GM19372 (cell line): ENCODE measurements around the gene PRRG3.
"Not testable (repeated sequence)": the region's sequence is repeated elsewhere in the genome, so short reads cannot be mapped to it uniquely, and the experiment has no call there.

Experiments
- ATAC-seq: cut with Tn5 transposase; IDR thresholded peaks from one replicate; pipeline ENCODE4 v1.9.1; 2021; ENCODE audit warnings: mild to moderate bottlenecking, low read depth, moderate library complexity; ENCODE audit not compliant: unreplicated experiment

The PRRG3 gene

DNA sequence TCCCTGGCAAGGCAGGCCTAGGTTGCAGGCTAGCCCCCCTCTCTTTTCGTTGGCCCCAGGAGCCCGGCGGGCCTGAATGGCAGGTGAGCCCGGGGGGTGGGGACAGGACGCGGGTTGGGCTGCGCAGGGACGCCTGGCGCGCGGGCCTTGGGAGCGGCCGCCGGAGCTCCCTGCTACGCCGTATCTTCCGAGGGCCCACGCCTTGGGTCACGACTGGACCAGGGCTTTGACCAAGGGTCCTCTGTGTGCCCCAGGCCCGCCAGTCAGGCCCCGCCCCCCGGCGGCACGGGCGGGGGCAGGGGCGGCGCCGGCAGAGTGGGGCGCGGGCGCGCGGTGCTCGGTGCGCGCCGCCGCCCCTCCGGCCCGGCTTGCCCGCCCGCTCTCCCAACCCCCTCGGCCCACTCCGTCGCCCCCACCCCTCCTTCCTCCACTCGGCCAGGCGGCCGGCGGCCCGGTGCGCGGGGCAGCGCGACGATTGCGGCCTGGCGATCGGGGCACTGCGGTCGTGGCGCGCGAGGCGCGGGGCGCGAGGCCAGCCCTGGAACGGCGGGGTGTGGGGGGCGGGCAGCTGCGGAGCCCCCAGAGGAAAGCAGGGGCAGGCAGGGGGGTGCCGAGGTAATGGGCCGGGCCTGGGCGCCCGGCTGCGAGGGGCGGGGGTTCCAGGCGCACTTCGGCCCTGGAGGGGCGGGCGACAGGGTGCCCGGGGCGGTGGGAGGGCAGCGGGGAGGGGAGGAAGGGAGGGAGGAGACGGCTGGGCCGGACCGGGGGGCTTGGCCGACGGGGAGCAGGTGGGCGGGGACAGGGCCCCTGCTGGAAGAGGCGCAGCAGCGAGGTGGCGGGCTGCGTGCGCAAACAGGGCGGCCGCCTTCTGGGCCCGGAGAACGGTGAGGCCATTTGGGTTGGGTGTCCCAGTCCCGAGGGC lies at the start of gene PRRG3:
TSS of gene PRRG3 (plus strand) at position 798 of the 922 bp plus-strand sequence. CDS start 3,357 bp downstream, outside the sequence.
- no peak for ATAC-seq

DNA sequence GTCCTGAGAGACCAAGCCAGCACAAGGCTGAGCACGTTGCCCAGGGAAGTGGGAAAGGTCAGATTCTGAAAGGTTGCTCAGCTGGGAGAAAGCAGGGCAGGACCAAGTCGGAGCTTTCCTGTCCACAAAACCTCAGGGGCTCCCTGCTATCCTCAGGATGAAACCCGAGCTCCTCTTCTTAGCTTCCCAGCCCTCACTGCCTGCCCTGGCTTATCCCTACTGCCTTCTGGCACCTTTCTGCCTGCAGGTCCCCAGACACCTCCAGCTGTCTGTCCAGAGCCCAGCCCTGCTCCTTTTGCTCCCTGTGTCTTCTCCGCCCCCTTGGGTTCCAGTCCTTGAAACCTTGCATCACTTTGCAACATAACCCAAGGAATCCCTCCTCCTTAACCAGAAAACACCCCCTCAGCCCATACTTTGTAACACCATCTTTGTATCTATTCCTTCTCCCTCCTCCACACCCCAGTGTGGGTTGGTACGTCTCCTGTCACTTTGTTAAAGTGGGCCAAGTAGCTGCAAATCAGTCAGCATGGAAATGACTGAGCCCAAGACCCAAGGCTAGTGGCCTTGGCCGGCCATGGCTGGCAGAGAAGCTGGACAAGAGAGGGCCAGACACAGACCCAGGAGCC lies 20.0 kb upstream of the PRRG3 start:
- no peak for ATAC-seq

DNA sequence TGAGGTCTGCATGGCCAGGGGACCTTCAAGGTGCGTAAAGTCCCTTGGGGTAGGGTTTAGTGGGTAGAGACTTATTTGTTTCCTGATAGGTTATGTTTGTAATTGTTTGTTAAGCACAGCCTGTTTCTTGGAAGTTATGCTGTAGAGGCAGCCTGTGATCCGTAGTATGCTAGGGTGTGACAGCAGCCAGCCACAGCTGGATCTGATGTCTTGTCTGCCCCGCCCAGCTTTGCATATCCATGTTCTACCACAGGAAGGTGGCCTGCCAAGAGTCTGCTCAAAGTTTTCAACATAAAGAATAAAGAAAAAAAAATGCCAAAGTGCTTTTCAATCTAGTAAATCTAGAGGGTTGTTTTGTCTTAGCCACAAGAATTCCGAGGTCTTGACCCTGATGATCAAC lies 19.1 kb upstream of the PRRG3 start:
- no peak for ATAC-seq

DNA sequence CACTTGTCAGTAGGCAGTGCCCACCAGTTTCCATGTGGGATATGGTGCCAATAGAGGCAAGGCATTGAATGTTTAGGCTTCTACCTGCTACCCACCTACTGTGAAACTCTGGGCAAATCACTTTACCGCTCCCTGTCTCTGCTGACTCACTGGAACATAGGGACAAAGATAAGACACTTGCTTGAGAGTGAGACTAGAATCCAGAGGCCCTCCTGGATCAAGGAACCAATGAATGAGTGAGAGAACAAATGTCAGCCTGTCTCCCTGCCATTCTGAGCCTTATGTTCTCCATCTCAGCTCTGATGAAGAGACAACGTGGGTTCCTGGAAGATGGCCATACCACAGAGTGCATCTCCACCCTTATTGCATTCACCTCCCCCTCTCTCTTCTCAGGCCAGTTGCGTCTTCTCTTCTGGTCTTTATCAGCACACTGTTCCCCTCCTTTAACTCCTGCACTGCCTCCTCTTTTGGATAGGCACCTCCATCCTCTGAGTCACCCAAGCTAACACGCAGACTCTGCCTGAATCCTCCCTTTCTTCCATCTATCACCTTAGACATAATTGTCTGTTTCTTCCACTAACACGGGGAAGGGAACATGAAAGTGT lies 15.4 kb upstream of the PRRG3 start:
- no peak for ATAC-seq

DNA sequence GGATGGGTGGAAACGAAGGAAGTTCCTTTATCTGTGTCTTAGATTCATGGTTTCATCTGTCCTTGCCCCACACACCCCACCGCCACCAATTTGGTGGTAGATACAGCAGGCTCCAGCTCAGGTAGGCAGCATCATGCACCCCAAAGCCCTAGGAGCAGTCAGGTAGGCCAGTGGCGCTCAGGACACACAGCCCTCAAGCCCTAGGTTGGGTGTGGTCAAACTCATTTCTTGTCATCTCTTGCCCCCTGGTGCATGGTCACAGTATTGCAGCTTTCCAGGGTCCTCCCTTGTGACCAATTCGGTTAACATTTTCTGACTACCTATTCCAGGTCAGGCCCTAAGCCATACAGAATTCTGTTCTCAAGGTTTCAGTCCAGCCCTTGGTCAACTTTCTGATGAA lies 14.5 kb upstream of the PRRG3 start:
- ATAC-seq = peak; percentile 75

DNA sequence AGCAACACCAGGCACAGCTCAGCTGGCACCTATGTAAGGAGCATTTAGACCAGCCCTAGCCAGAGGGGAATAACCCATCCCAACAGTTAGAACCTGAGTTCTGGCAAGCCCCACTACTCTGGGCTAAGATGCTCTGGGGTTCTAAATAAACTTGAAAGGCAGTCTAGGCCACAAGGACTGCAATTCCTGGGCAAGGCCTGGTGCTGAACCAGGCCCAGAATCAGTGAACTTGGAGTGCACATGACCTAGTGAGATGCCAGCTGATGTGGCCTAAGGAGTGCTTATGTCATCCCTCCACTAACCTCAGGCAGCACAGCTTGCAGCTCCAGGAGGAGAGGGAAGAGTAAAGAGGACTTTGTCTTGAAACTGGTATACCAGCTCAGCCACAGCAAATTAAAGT lies 7.6 kb upstream of the PRRG3 start:
- ATAC-seq = no peak

DNA sequence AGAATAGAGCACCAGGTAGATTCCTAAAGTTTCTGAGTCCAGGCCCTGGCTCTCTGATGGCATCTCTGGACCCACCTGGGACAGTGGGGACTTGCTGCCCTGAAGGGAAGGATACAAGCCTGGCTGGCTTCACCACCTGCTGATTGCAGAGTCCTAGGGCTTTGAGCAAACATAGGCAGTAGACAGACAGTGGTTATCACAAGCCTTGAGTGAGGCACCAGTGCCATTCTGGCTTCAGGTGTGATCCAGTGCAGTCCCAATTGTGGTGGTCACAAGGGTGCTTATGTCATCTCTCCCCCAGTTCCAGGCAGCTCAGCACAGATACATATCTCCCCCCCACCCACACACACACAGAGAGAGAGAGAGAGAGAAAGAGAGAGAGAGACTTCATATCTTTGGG lies 6.6 kb upstream of the PRRG3 start:
- ATAC-seq = no peak

DNA sequence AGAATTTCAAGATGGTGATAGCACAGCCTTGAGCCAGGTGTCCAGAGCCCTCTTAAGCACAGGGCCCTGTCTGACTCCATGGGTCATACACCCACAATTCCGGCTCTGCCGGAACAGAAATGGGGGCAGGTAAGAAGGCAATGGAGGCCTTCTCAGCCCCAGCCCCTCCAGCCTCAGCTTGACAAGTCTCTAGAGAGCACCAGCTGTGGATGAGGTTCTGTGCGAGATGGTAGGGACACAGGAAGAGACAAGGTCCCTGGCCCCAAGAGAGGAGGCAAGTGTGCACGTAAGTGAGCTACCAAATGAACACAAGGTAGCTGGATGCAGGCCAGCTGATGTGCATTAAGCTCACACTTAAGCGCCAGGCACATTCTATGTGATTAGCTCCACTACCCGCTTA lies 2.4 kb upstream of the PRRG3 start:
- ATAC-seq = no peak

DNA sequence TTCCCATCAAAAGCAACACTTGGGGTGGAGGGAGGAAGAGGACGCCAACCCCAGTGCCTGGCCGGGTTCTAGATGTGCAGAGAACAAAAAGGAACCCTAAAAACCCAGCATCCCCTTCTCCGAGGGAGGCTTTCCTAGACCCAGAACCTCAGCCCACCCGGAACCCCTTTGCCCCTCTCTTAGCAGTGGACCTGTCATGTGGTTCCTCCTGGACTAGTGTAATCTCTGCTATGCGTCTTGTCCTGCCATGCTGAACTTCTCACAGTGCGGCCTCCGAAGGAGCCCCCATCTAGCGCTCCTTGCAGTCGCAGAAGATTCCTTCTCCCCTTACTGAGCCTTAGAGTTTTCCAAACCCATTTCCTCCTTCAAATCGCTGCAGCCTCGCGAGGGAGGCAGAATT lies 1.1 kb upstream of the PRRG3 start:
- no peak for ATAC-seq

DNA sequence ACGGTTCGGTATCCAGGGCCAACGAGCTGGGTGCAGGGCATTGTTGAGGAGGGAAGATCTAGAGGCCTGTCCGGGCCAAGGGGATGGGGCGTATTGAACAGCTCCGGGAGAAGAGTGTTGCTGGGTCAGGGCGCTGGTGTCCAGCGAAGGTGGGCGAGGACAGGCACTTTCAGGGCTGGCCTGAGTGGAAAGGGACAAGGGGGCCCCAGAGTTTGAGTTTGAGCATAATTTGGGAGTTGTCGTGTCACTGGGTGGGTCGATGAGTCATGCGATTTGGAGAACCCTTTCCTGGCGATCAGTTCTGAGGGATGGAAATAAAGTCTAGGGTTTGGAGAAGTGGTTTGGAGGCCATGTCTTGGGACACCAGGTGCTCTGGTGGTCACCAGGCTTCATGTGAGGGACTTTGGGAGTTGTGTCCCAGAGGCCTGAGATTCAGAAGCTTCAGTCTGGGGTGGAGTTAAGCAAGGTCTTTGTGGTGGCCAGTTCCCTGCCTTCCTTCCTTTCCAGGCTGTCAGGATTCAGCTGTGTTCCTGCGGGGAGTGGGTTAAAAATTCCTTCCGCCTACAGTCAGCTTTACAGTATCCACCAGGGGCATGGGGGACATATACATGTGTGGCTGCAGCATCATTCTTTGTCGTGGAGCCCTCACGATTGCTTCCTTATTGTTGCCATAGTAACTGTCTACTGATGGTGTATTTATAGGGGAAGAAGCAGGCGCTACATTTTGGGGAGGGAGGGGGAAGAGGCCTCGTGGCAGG lies 504 bp downstream of the PRRG3 start:
- no peak for ATAC-seq

DNA sequence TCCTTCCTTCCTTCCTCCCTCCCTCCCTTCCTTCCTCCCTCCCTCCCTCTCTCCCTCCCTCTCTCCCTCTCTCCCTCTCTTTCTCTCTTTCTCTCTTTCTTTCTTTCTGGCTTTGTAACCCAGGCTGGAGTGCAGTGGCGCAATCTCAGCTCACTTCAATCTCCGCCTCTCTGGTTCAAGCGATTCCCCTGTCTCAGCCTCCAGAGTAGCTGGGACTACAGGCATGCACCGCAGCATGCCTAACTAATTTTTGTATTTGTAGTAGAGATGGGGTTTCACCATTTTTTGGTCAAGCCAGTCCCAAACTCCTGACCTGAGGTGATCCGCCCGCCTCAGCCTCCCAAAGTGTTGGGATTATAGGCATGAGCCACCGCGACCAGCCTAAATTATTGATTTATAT lies 1.8 kb downstream of the PRRG3 start:
- ATAC-seq = not testable (repeated sequence)

DNA sequence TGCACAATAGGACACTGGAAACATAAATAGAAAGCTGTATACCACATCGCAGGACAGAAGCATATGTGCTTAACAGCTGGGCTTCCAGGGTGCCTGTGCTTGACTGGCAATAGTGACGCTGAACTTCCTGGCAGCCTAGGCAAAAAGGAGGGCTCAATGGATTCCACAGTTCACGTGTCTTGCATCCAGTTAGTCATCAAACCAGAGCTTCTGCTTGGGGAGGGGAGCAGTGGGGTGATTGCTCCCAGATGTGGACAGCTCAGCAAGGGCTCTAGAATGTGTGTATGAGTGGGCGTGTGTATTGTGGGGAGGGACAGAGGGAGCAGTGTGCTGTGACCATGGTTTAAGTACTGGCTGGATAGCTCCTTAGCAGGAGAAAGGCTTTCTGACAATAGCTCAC lies 2.3 kb downstream of the PRRG3 start:
- ATAC-seq = no peak

DNA sequence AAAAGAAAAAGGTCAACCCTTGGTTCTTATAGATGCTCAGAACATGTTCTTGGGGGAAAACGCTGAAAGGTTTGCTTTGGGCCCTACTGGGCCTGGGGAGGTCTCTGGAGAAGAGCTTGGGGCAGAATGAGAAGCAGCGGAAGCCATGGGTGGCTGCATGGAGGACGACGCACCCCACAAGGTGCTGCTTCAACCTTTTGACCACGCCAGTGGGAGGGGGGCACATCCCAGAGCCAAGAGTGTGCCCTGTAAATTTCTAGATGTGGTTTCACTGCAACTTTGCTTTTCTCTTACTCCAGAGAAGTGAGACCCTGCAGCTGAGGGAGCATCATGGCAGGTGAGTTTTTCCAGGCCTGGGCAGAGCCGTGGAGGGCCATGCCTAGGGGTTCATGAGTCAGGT lies 3.2 kb downstream of the PRRG3 start:
- no peak for ATAC-seq

DNA sequence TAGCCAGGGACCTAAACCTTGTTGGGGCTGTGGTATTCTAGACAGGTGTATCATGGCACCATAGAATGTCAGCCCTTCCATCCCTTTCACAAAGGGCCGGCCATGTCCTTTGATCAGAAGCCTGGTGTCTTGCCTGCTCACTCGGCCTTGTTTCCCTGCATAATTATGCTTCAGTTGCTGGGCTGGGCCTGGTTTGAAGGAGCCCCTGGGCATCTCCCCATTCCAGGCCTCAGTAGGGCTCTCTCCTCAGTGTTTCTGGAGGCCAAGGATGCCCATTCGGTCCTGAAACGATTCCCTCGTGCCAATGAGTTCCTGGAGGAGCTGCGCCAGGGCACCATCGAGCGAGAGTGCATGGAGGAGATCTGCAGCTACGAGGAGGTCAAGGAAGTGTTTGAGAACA lies 4.5 kb downstream of the PRRG3 start:
- no peak for ATAC-seq

DNA sequence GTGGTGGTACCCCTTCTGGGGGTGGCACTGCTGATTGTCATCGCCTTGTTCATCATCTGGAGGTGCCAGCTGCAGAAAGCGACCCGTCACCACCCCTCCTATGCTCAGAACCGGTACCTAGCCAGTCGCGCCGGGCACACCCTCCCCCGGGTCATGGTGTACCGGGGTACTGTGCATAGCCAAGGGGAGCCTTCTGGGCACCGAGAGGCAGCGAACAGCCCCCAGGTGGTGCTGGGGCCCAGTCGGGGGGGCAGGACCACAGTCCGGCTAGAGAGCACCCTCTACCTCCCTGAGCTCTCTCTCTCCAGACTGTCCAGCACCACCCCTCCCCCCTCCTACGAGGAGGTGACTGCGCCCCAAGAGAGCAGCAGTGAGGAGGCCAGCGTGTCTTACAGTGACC lies 5.3 kb downstream of the PRRG3 start:
- no peak for ATAC-seq

DNA sequence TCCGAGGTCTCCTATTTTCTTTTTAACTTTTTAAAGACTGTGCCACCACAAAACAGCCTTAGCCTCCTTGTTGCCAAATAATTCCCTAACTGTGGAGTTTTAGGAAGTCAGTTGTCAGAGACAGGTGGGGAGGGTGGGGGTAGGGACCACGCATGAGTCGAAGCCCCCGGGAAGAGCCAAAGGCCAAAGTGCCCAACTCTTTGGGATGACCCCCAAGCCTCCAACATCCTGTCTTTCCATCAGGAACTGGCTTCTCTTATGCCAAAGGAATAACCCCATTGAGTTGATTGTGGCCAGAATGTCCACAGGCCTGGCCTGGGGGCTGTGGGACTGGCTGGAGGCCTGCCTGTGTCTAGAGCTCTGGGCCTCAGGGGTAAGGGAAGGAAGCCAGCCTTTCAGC lies 5.8 kb downstream of the PRRG3 start:
- ATAC-seq = no peak

DNA sequence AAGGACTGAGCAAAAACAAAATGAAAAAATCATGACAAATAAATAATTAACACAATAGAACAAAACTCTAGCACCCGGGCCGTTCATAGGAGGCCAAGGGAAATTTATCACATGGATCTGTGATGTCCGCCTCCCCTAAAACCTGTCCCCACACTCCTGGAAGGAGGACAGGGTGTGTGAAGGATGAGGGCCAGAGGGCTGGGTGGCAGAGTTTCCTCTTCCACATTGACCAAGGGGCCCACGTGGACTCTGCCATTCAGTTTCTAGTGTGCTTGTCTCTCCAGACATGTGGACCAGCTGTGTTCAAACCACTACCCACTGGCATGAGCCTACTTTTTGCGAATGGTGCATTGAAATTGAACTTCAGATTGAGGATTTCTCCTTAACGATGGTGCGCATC lies 6.3 kb downstream of the PRRG3 start:
- ATAC-seq = no peak

DNA sequence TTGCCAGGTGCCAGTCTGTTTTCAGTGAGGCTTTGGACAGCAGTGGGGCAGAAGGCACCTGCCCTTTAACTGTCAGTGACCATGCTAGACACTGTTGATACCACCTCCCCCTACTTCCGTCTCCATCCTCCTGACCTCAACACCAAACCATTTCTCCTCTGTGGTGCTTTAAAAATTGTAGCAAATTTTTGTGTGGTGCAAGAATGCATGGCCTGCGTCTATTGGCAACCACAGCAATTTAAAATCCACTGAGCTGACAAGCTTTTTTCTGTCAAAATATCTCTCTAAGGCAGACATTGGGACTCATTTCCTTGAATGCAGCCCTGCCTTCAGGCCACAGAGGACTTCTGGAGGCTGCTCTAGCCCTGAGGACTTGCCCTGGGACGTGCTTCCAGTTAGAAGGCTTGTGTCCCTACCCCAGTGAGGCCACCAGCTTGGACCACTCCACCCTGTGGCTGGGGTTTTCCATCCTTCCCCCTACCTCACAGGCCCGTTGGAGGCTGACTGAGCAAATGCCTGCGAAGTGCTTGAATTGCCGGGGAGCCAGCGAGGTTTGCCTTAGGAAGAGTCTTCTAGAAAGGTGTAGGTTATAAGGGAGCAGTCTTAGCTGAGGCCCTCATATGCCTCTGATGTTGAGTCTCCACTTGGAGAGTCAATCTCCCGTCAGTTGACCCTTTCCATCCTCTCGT lies 6.9 kb downstream of the PRRG3 start:
- ATAC-seq = no peak

DNA sequence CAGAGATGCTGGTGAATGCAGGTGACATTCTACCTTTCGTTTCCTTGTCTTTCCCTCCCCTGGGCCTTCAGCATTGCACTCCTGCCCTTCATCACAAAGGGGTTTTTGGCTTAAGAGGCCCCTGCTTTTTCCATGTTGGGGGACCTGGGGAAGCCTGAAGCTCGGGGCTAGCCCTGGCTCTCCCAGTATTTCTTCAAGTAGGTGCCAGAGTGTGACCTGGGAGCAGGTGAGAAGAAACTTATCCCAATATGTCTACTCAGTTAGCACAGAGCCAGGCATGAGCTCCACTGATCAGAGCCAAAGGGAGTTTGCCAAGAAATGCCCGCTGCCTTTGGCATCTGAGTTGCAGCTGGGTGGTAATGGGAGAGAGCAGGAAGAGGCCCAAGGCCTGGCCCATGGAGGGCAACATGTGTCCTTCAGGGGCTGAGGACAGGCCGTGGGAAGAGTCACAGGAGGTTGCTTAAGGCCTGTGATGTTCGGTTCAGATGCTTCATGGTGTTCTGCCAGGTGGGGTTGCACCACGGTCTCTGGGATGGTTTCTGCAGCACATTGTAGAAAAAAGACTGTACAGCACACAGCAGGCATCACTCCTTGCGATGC lies 7.6 kb downstream of the PRRG3 start:
- ATAC-seq = no peak

DNA sequence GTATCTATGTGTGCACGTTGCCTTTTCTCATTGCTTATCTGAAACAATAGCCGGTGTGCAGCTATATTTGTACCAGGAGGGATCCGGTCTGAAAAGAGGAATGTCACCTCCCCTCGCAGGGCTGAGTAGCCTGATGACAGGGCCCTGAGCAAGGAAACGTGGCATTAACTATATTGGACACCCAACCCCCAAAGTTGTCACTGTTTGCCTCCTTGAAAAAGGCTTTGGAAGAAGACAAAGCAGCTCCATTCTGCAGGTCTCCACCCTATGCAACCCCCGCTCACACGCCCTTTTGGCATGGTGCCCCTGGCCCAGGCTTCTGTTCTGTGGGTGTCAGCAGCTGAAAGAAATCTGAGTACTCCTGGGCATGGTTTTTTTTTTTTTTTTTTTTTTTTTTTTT lies 8.2 kb downstream of the PRRG3 start:
- no peak for ATAC-seq
